H1 (cell line): ENCODE measurements around the gene CYB561A3. TPM values are rescaled to one million over a fixed set of nuclear protein-coding genes. Genes with fewer than 3 reads are reported as not detected.

Experiments
- SP2 ChIP-seq: IDR thresholded peaks from 2 replicates; pipeline ENCODE4 v1.6.1; 2012; ENCODE audit warnings: mild to moderate bottlenecking, low read length, inconsistent platforms
- polyA plus RNA-seq, 7 experiments: library from polyadenylated mRNA; depleted of rRNA in 3 of 7; stranded (reverse) in 5 of 7; unstranded in 2 of 7; fragments of >200 nt in 5 of 7; fragments of 200-250 nt in 2 of 7; gene quantifications; 1 replicate in 5 of 7; 2 replicates in 1 of 7; 4 replicates in 1 of 7; pipeline versions ENCODE4 v1.2.1 to v1.2.3, GENCODE V29; 2011 to 2013; ENCODE audit warnings: missing spikeins in 2 of 7, mixed read lengths in 2 of 7
- total RNA-seq: library from RNA; stranded (reverse); fragmentation: NEBNext Ultra II Directional; extraction: Animal tissue kit (Norgen Biotek cat#: 25700); gene quantifications from 2 replicates; pipeline ENCODE4 v1.2.1, GENCODE V29; 2021

The CYB561A3 gene
- total and polyA plus RNA-seq, 2 of the 8 experiments (the other 6 are each of a cell fraction or from before 2014, with no cell fraction given): 29.6 to 41.2 TPM

DNA sequence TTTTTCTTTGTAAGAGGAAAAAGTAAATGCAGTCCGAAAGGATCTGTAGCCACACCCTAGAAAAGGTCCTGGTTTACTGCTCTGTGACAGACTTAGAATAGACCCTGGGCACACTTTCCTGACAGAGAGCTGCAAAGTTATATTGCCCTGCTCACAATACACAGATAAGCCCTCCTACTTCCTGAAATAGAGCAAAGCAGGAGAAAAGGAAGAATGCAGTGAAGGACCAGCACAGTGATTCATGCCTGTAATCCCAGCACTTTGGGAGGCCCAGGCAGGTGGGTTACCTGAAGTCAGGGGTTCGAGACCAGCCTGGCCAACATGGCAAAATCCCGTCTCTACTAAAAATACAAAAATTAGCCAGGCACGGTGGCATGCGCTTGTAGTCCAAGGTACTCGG, 2.2 kb downstream of the CYB561A3 start (continued):
- no peak for TF ChIP-seq SP2
- TF ChIP-seq, all 59 proteins: peak for 0
